ENCODE measurements around the gene CCSER1.

- TF ChIP-seq, protein P1, sequence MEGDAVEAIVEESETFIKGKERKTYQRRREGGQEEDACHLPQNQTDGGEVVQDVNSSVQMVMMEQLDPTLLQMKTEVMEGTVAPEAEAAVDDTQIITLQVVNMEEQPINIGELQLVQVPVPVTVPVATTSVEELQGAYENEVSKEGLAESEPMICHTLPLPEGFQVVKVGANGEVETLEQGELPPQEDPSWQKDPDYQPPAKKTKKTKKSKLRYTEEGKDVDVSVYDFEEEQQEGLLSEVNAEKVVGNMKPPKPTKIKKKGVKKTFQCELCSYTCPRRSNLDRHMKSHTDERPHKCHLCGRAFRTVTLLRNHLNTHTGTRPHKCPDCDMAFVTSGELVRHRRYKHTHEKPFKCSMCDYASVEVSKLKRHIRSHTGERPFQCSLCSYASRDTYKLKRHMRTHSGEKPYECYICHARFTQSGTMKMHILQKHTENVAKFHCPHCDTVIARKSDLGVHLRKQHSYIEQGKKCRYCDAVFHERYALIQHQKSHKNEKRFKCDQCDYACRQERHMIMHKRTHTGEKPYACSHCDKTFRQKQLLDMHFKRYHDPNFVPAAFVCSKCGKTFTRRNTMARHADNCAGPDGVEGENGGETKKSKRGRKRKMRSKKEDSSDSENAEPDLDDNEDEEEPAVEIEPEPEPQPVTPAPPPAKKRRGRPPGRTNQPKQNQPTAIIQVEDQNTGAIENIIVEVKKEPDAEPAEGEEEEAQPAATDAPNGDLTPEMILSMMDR (IDR thresholded peaks at IDR 0.05), result no peak
- TF ChIP-seq POLR2A (IDR thresholded peaks at IDR 0.05), result no peak
Observed at GRCh38 chr4:90444904-90445303, 317.7 kb downstream of the CCSER1 start.
